Gastrocnemius medialis (tissue), 4 donors: Measurements from ENCODE around the gene GALNT17. TPM values are rescaled to one million over a fixed set of nuclear protein-coding genes. Genes with fewer than 3 reads are reported as not detected.
"Not testable (repeated sequence)": the region's sequence is repeated elsewhere in the genome, so short reads cannot be mapped to it uniquely, and the experiment has no call there.

Experiments used
- ATAC-seq, 2 donors: fragments of 150-250 bp; one replicate each; pipeline ENCODE4 v1.9.1; 2016
- DNase-seq, 2 donors: peaks; one replicate each; pipeline ENCODE4 v3.0.0-alpha.2; 2019
- H3K27ac ChIP-seq, 4 donors: fragments of 200-600 bp; sonication (generic); 1 replicate in 1 of 4; 2 replicates in 3 of 4; pipeline ENCODE4 v1.5.1; 2016 to 2018; ENCODE audit warnings: mild to moderate bottlenecking in 2 of 4, moderate library complexity in 1 of 4
- H3K27me3 ChIP-seq, 3 donors: fragments of 200-600 bp; sonication (generic) in 2 of 3; 1 replicate in 1 of 3; 2 replicates in 2 of 3; pipeline versions ENCODE4 v1.5.1 to v1.6.0; 2016 to 2019; ENCODE audit warnings: mild to moderate bottlenecking in 1 of 3, moderate library complexity in 1 of 3
- H3K36me3 ChIP-seq, 2 donors: fragments of 200-600 bp; sonication (generic) in 1 of 2; one replicate each; pipeline ENCODE4 v1.5.1; 2017 to 2018
- H3K4me1 ChIP-seq, 2 donors: fragments of 200-600 bp; sonication (generic) in 1 of 2; one replicate each; pipeline ENCODE4 v1.5.1; 2016 to 2017; ENCODE audit warnings: mild to moderate bottlenecking in 2 of 2
- H3K4me3 ChIP-seq, 4 donors: fragments of 200-600 bp; sonication (generic) in 3 of 4; 1 replicate in 1 of 4; 2 replicates in 3 of 4; pipeline ENCODE4 v1.5.1; 2016 to 2019; ENCODE audit warnings: mild to moderate bottlenecking in 2 of 4
- H3K9me3 ChIP-seq, 3 donors: fragments of 200-600 bp; sonication (generic) in 2 of 3; 1 replicate in 1 of 3; 2 replicates in 2 of 3; pipeline ENCODE4 v1.5.1; 2016 to 2019
- POLR2A ChIP-seq, 2 donors: fragments of 450-650 bp; IDR thresholded peaks; one replicate each; pipeline ENCODE4 v1.6.1; 2017; ENCODE audit warnings: antibody characterized with exemption in 2 of 2, mild to moderate bottlenecking in 2 of 2, moderate library complexity in 2 of 2
- in situ Hi-C, 4 donors: fragments of 200-750 bp; cut with MboI; loops; one replicate each; pipeline versions ENCODE4 v1.15.0 to v1.8.0; 2017; ENCODE audit warnings: low sequenced_read_pairs in 4 of 4
- intact Hi-C: fragments of 100-400 bp; cut with DNase I; formaldehyde crosslinking; loops from one replicate; pipeline ENCODE4 v1.15.1; 2023; ENCODE audit warnings: low total_unique reads
- total RNA-seq, 4 donors: library from RNA; depleted of rRNA; stranded (reverse); fragments of >200 nt; gene quantifications; one replicate each; pipeline versions ENCODE4 v1.1.0 to v1.2.3, GENCODE V29; 2016
- TF ChIP-seq, protein P1 (sequence below), 5 experiments: fragments of 450-650 bp in 3 of 5; fragments of 200-600 bp in 2 of 5; sonication (generic) in 2 of 5; IDR thresholded peaks in 4 of 5; conservative IDR thresholded peaks in 1 of 5; 1 replicate in 4 of 5; 2 replicates in 1 of 5; pipeline ENCODE4 v1.5.1; 2016 to 2019; ENCODE audit warnings: antibody characterized with exemption in 5 of 5, mild to moderate bottlenecking in 3 of 5, moderate library complexity in 3 of 5

Gene GALNT17
- total RNA-seq, 4 donors from 2014 or later: 1.9 to 13.0 (median 12.3) TPM

- ATAC-seq (peak; percentile 55 to 60), DNase-seq (peak; percentile 34 to 50)
- intact Hi-C loops (loop anchor here (1.0 to 5.0 kb wide), 4 partner anchors 496 to 904 kb away; no protein-coding TSS in a partner anchor), in situ Hi-C loops (no loop called here)
- no peak overlapping the region for H3K4me3 ChIP-seq
- H3K9me3 ChIP-seq: no peaks in the 10 kb centered on the region
- no peaks in the 10 kb centered on the region for H3K27me3 ChIP-seq
- H3K36me3 ChIP-seq: no peaks in the 10 kb centered on the region
- H3K27ac ChIP-seq: no peak overlapping the region
- TF ChIP-seq POLR2A (IDR thresholded peaks at IDR 0.05): no peak
- TF ChIP-seq, protein P1, sequence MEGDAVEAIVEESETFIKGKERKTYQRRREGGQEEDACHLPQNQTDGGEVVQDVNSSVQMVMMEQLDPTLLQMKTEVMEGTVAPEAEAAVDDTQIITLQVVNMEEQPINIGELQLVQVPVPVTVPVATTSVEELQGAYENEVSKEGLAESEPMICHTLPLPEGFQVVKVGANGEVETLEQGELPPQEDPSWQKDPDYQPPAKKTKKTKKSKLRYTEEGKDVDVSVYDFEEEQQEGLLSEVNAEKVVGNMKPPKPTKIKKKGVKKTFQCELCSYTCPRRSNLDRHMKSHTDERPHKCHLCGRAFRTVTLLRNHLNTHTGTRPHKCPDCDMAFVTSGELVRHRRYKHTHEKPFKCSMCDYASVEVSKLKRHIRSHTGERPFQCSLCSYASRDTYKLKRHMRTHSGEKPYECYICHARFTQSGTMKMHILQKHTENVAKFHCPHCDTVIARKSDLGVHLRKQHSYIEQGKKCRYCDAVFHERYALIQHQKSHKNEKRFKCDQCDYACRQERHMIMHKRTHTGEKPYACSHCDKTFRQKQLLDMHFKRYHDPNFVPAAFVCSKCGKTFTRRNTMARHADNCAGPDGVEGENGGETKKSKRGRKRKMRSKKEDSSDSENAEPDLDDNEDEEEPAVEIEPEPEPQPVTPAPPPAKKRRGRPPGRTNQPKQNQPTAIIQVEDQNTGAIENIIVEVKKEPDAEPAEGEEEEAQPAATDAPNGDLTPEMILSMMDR (IDR thresholded peaks at IDR 0.05 in 4 of 5, conservative IDR thresholded peaks at IDR 0.05 in 1 of 5): peak; percentile 58 to 89 (median 87)
- H3K4me1 ChIP-seq: peaks cover 0 to 3% of the 10 kb centered on the region in 2 donors
Measured at GRCh38 chr7:71733107-71733870, 601.3 kb downstream of the GALNT17 start.

DNA sequence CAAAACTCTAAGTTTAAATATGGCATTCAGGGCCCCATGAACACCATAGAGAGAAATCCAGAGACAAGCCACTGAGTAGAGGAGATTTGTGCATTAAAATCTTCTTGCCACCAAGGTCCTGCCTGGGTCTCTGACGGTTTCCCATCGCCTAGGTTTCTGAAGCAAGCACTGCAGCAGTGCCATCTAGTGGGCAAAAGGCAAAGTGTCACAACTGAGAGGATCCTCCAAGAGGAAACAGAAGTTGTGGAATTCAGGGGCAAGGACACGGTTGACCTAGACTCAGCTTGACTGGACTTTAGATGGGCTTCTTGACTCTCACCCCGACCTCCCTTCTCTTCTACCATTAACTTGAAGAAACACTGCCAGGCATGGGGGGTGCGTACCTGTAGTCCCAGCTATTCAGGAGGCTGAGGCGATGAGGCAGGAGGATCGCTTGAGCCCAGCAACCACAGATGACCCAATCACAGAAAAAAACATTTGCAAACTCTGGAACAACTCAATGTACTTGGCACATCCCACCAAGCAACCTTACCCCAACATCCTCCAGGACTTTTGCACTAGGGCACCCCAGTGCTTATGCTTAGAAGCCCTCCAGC lies 604.1 kb downstream of the GALNT17 start:
- in situ Hi-C loops: loop anchor here (5.0 kb wide), 1 partner anchor 879 kb away; no protein-coding TSS in a partner anchor
- DNase-seq: peak; percentile 23 to 27

GRCh38 chr7:71737931-71738540 lies 606.1 kb downstream of the GALNT17 start:
- not testable (repeated sequence) for ATAC-seq

More for the DNA sequence above, 604.1 kb downstream of the GALNT17 start:
- TF ChIP-seq POLR2A (IDR thresholded peaks at IDR 0.05): no peak
- TF ChIP-seq, protein P1 (IDR thresholded peaks at IDR 0.05 in 4 of 5, conservative IDR thresholded peaks at IDR 0.05 in 1 of 5): peak; percentile 58 to 89 (median 73)
- no peaks in the 10 kb centered on the region for H3K27me3 ChIP-seq
- H3K27ac ChIP-seq: no peak overlapping the region
- peaks cover 0 to 3% of the 10 kb centered on the region in 2 donors for H3K4me1 ChIP-seq
- H3K9me3 ChIP-seq: no peaks in the 10 kb centered on the region
- intact Hi-C loops: loop anchor here (1.0 kb wide), 1 partner anchor 879 kb away; no protein-coding TSS in a partner anchor
- ATAC-seq: peak in 1 of 2 donors; percentile 66
- H3K36me3 ChIP-seq: no peaks in the 10 kb centered on the region
- no peak overlapping the region for H3K4me3 ChIP-seq

DNA sequence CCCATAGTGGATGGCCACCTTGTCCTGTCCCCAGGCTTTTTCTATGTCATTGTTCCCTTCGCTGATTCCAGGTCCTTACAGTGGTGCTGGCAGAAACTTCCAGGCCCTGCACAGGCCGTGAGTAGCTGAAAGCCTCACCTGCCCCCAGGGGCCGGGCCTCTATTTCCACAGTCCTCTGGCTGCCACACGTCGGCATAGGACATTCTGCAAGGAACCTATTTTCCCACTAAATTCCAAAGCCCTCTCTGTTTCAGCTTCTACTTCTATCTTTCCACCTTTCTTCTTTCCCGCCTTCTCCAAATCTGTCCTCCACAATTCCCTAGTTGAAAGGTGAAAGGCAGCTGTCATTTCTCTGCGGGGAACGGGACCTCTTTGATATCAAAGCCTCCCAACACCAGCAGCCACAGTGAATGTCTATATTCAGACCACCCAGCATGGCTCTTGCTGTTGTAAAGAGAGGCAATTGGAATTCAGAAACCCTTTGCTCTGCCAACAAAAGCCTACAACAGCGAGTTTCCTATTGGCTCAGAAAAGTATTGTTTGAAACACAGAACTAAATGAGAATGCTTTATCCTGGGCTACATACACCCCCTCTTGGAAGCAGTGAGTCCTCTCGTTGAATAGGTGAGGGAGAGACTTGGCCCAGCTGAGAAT lies 607.7 kb downstream of the GALNT17 start:
- Histone ChIP-seq H3K36me3 (no peaks in the 10 kb centered on the region), H3K4me1 (no peaks in the 10 kb centered on the region), H3K27me3 (peaks cover 0 to 3% (median 0%) of the 10 kb centered on the region in 3 donors), H3K4me3 (no peak overlapping the region), H3K9me3 (no peaks in the 10 kb centered on the region), H3K27ac (no peak overlapping the region)
- in situ Hi-C loops (loop anchor here (5.0 kb wide), 1 partner anchor 882 kb away; no protein-coding TSS in a partner anchor), intact Hi-C loops (no loop called here)
- DNase-seq: no peak
- no peak for ATAC-seq
- TF ChIP-seq, protein P1 (IDR thresholded peaks at IDR 0.05 in 4 of 5, conservative IDR thresholded peaks at IDR 0.05 in 1 of 5): no peak
- no peak for TF ChIP-seq POLR2A (IDR thresholded peaks at IDR 0.05)

More at GRCh38 chr7:71737931-71738540, 606.1 kb downstream of the GALNT17 start:
- H3K27ac ChIP-seq, intact Hi-C loops, DNase-seq, H3K4me1 ChIP-seq, H3K27me3 ChIP-seq, H3K4me3 ChIP-seq, H3K9me3 ChIP-seq, H3K36me3 ChIP-seq: not testable (repeated sequence)
- in situ Hi-C loops: loop anchor here (5.0 kb wide), 1 partner anchor 881 kb away; no protein-coding TSS in a partner anchor
